Astrocyte of the cerebellum (primary cell): ENCODE measurements around the gene BUB1B.
"Not testable (repeated sequence)": the region's sequence is repeated elsewhere in the genome, so short reads cannot be mapped to it uniquely, and the experiment has no call there.

Experiments
- DNase-seq: peaks from one replicate; pipeline ENCODE4 v3.0.0-alpha.2; 2011; ENCODE audit warnings: low read depth
- H3K4me3 ChIP-seq: 2 replicates; pipeline ENCODE4 v1.5.1; 2011; ENCODE audit warnings: mild to moderate bottlenecking, low read depth, low read length, moderate library complexity
- in situ Hi-C: cut with HindIII; loops from 2 replicates; pipeline ENCODE4 v1.10.0; 2017; ENCODE audit warnings: low sequenced_read_pairs
- TF ChIP-seq, protein P1 (sequence below): IDR thresholded peaks from 2 replicates; pipeline ENCODE4 v1.5.1; 2012; ENCODE audit warnings: low read length, low read depth, moderate library complexity, mild to moderate bottlenecking; ENCODE audit errors: missing control alignments

BUB1B gene

DNA sequence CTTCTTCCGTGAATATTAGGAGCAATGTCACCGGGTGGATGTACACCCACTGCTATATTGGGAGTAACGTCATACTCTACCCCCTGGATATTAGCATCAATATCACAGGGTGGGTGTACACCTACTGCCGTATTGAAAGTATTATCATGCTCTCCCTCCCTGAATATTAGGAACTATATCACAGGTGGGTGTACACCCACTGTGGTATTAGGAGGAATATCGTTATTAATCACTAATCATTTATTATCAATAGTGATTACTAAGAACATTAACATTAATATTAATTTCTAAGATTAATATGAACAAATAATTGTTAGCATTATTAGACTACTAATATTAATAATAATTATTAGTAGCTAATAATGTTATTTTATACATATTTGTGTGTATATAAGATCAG, 30.8 kb upstream of the BUB1B start:
- no peak for DNase-seq
- in situ Hi-C loops, result no loop called here
- H3K4me3 ChIP-seq, result no peak overlapping the region
- TF ChIP-seq, protein P1, sequence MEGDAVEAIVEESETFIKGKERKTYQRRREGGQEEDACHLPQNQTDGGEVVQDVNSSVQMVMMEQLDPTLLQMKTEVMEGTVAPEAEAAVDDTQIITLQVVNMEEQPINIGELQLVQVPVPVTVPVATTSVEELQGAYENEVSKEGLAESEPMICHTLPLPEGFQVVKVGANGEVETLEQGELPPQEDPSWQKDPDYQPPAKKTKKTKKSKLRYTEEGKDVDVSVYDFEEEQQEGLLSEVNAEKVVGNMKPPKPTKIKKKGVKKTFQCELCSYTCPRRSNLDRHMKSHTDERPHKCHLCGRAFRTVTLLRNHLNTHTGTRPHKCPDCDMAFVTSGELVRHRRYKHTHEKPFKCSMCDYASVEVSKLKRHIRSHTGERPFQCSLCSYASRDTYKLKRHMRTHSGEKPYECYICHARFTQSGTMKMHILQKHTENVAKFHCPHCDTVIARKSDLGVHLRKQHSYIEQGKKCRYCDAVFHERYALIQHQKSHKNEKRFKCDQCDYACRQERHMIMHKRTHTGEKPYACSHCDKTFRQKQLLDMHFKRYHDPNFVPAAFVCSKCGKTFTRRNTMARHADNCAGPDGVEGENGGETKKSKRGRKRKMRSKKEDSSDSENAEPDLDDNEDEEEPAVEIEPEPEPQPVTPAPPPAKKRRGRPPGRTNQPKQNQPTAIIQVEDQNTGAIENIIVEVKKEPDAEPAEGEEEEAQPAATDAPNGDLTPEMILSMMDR, result no peak

DNA sequence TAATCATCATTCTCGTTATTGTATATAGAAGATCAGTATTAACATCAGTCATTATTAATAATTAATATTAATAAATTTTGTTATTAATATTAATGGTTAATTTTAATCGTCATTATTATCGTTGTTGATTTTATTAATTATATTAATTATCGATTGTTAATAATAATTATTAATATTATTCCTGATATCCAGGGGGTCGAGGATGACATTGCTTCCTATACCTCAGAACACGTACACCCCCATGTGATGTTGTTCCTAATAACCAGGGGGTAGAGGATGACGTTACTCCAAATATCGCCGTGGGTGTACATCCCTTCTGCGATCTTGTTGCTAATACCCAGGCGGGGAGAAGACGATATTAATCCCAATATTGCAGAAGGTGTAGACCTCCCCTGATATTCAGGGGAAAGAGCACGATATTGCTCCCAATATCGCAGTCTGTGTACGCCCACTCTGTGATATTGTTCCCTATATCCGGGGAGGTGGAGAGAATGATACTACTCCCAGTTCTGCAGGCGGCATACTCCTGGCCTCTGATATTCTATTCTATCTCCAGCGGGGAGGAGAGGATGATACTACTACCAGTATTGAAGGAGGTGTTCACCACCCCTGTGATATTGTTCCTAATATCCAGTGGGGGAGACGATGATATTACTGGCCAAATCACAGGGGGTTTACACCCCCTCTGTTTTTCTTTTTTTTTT, 29.9 kb upstream of the BUB1B start:
- H3K4me3 ChIP-seq, result no peak overlapping the region
- DNase-seq, result no peak
- in situ Hi-C loops, result no loop called here
- TF ChIP-seq, protein P1, result no peak

DNA sequence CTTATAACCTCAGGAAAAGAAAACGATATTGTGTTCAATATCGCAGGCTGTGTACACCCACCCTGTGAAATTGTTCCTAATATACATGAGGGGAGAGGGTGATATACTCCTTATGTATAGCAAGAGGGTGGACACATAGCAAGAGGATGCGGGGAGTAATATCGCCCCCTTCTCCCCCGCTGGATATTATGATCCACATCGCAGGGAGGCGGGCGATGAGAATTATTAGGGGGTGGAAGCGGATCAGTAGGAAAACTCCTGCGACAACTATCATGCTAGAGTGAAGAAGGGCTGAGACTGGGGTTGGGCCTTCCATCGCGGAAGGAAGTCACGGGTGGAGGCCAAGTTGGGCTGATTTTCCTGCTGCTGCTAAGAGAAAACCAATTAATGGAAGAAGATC, 27.3 kb upstream of the BUB1B start:
- DNase-seq, result no peak
- TF ChIP-seq, protein P1, result no peak
- in situ Hi-C loops, result no loop called here
- H3K4me3 ChIP-seq, result no peak overlapping the region

DNA sequence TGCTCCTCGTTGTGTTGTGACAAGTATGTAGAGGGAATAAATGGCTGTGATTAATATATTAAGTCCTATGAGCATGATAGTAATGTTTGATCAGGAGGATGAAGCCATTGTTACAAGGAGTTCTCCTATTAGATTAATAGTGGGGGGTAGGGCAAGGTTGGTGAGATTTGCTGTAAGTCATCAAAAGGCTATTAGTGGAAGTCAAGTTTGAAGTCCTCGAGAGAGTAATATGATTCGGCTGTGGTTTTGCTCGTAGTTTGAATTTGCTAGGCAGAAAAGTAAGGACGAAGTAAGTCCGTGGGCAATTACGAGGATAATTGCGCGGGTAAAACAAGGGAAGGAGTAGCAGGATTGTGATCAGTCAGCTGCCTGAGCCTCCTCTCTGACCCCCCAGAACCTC, 26.0 kb upstream of the BUB1B start:
- no peak overlapping the region for H3K4me3 ChIP-seq
- no peak for DNase-seq
- TF ChIP-seq, protein P1, result no peak
- in situ Hi-C loops, result no loop called here

DNA sequence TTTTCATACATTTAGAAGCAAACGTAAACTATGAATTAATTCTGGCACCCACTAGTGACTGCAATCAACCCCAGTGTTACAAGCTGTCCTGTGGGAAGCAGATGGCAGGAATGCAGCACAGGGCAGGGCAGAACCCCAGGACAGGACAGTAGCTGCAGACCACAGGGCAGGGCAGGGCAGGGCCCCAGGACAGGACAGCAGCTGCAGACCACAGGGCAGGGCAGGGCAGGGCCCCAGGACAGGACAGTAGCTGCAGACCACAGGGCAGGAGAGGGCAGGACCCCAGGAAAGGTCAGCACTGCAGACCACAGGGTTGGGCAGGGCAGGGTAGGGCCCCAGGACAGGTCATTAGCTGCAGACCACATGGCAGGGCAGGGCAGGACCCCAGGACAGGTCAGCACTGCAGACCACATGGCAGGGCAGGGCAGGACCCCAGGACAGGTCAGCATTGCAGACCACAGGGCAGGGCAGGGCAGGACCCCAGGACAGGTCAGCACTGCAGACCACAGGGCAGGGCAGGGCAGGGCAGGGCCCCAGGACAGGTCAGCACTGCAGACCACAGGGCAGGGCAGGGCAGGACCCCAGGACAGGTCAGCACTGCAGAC, 24.9 kb upstream of the BUB1B start:
- H3K4me3 ChIP-seq, DNase-seq, in situ Hi-C loops: not testable (repeated sequence)

DNA sequence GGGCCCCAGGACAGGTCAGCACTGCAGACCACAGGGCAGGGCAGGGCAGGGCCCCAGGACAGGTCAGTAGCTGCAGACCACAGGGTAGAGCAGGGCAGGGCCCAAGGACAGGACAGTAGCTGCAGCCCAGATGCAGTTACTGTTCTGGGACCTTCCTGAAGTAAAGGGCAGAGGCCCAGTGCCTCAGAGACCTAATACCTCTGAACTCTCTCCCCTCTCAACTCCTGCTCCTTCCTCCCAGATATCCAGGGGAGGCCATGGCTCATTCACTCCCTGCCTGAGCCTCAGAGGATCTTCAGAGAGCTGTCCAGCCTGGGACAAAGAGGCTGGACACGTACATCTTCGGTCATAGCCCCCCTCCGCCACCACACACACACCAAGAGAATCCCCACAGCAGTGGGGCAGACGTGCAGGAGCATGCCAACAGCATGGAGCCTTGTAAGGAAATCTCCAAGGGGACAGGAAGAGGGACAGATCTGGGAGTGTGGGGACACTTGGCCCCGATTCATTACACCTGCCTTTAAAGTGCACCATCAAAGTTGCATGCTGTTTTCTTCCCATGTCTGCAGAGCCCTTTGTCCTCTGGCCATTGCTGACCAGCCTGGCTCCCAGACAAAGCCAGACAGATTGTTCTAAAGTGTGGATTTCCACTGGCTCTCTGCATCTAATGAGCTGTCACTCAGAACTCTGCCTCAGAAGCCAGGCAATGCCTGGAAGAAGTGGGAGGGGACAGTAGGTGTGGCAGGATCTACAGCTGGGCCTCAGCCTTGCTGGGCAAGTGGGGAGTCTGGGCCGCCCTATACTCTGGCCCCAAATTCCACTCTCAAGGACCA, 24.2 kb upstream of the BUB1B start:
- in situ Hi-C loops, result no loop called here
- TF ChIP-seq, protein P1, result no peak
- DNase-seq, result no peak

More for the DNA sequence above, 24.2 kb upstream of the BUB1B start:
- no peak overlapping the region for H3K4me3 ChIP-seq
